GM21528 (cell line): ENCODE results near the gene DEK.

Experiments
- ATAC-seq: cut with Tn5 transposase; IDR thresholded peaks from one replicate; pipeline ENCODE4 v1.9.1; 2021; ENCODE audit warnings: mild to moderate bottlenecking, moderate library complexity; ENCODE audit not compliant: unreplicated experiment, low FRiP score

Gene DEK

GRCh38 chr6:18266523-18266912, 2.2 kb upstream of the DEK start:
- no peak for ATAC-seq

GRCh38 chr6:18265787-18266522, 1.6 kb upstream of the DEK start:
- ATAC-seq: no peak

DNA sequence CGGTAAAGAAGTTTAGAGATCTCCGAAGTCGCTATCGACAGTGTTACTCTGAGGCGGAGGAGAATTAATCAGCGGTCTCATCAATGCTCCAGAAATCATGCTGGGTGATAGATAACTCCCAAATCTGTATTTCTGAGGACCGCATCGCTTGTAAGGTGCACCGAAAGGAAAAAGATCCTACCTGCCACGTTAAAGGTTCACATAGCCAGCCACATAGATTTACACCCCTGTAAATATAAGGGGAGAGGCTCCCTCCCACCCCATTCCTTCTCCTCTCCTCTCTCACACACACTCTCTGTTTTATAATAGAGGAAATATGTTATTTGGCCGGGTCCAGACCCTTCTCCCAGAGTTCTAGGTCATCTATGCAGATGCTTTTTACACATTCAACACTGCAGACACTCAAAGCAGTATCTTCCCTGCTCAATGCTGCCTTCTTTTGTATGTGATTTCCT, 620 bp upstream of the DEK start:
- ATAC-seq: no peak

DNA sequence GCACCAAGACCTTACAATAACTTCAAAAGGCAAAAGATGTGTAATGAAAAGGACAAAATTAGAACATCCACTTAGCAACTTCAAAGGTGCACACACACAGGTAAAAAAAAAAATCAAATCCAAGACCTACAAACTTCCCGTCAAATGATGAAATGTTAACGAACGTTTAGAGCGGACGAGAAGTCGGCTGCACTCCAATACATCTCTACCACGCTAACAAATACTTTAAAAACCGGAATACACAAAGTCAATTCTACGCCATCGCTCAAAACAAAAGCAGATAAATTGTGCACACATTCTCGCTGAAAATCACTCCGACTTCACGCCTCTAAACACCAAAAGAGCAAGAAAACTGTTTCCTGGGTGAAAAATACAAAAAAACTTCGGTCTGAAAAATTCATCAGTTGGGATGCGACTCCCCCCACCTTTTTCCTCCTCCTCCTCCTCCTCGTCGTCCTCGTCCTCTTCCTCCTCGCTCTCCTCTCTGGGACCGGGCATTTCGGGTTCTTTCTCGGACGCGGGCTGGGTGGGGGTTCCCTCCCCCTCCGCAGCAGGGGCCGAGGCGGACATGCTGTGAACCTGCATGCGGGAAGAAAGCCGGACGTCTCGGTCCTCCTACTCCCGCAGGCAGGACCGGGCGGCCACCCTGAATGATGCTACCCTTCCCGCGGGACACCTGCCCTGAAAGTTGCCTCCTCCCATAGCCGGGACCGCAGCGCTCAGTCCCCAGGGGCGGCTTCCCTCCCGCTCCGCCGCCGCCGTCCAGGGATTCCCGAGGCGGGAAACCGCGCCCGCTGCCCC, 712 bp downstream of the DEK start:
- peak; percentile 7 for ATAC-seq

GRCh38 chr6:18262702-18263417, 1.5 kb downstream of the DEK start:
- ATAC-seq: peak; percentile 61

GRCh38 chr6:18261877-18262276, 2.5 kb downstream of the DEK start:
- ATAC-seq: no peak

- peak; percentile 43 for ATAC-seq
Observed at GRCh38 chr6:18260448-18261106, 3.8 kb downstream of the DEK start.

DNA sequence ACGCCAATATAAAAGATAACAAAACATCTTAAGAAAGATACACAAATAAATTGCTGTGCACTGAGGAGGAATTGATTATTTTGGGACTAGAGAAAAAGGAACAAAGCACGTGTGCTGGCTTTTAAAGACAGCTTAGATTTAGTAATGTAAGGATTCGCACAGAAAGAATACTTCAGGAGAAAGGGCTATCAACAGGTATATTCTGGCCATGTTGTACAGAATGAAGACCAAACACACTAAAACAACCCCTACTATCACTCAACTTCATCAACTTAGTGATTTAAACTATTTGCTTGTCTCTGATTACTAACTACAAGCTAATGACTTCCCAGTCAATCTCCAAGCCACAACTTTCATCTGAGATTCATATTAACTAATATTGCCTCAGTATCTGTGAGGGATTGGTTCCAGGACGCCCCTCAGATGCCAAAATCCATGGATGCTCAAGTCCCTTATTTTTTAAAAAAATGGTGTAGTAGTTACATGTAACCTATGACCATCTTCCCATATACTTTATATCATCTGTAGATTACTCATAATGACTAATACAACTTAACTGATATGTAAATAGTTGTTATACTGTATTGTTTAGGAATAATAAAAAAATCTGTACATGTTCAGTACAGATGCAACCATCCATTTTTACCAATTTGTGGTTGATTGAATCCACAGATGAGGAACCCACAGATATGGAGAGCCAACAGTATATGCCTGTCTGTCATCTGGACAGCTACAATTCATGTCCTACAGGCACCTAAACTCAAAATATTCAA, 4.5 kb downstream of the DEK start:
- ATAC-seq: no peak

DNA sequence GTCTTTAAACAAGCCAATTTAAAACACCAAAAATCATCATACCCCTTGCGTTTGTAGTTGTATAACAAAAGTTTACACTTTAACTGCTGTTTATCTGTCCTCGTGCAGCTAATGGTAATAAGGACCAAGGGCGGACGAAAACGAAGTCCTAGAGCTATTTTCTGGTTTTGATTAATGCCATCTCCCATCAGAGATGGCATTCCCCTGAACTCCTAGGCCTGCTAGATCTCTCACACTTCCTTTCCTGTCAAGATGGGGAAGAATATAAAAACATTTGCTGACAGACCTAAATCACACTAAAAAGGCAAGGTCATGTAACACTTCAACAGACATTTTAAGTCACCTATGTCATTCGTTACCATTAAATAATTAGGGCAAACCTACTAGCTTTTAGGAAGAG, 9.5 kb downstream of the DEK start:
- no peak for ATAC-seq

DNA sequence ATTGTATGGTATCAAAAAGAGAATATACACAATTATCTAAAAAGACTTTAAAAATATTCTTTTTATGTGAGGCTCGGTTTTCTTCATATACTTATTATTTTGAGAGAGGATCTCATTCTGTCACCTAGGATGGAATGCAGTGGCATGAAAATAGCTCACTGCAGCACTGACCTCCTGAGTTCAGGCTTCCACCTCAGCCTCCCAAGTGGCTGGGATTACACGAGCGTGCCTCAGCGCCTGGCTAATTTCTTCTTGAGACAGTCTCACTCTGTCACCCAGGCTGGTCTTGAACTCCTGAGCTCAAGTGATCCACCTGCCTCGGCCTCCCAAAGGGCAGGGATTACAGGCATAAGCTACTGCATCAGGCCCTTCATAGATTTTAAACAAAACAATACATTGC, 10.7 kb downstream of the DEK start:
- no peak for ATAC-seq

- ATAC-seq: no peak
Observed at GRCh38 chr6:18249271-18249670, 15.1 kb downstream of the DEK start.

DNA sequence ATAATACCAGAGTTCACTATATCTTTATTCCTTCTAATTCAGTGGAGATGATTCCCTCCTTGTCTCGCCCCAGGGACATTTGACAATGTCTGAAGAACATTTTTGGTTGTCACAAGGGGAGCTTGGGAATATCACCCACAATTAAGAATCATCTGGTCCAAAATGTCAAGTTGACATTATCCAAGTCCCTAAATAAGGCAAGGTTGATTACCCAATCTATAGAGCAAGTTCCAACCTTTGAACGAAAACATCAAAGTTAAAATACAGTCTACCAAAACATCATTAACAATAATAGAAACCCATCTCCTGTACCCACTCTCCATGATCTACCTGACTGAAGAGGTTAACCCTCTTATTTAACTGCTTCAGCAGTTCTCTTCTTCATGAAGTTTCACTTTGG, 15.6 kb downstream of the DEK start:
- ATAC-seq: no peak

DNA sequence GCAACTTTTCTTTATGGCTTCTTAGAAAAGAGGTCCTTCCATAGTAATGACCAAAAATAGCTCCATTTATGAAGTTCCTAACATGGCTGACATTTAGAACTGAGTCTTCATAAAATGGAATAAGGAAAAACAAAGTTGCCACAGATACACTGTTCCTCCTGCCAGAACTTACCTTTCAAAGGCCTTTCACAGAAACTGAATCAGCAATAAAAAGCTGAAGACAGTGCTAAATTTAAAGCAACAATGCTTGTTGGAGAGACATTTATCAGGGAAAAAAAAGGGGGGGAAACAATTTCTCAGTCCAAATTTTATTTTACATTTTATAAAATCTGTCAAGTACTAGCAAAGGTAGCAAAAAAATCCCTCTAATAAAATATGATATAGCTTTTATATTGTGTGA, 17.3 kb downstream of the DEK start:
- ATAC-seq: no peak

DNA sequence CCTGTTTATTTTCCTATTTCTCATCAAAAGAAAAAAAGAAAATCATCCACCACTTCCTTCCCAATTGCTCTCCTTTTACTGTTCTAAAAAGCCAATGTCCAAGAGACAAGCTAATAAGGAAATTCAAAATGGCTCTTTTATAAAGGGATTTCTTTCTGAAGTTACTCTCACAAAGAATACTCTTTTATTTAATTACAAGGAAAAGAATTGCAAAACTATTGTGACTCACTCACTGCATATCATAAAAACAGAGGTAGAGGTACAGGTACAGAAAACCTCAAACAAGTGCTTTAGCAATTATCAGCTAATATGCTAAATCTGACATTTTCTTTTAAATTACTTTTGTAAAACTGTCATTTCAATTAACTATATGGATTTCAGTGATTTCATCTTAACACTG, 18.1 kb downstream of the DEK start:
- ATAC-seq: no peak

- ATAC-seq: no peak
Observed at GRCh38 chr6:18245642-18246041, 18.7 kb downstream of the DEK start.

- ATAC-seq: no peak
Observed at GRCh38 chr6:18245079-18245478, 19.3 kb downstream of the DEK start.

- no peak for ATAC-seq
Observed at GRCh38 chr6:18244251-18244650, 20.1 kb downstream of the DEK start.

DNA sequence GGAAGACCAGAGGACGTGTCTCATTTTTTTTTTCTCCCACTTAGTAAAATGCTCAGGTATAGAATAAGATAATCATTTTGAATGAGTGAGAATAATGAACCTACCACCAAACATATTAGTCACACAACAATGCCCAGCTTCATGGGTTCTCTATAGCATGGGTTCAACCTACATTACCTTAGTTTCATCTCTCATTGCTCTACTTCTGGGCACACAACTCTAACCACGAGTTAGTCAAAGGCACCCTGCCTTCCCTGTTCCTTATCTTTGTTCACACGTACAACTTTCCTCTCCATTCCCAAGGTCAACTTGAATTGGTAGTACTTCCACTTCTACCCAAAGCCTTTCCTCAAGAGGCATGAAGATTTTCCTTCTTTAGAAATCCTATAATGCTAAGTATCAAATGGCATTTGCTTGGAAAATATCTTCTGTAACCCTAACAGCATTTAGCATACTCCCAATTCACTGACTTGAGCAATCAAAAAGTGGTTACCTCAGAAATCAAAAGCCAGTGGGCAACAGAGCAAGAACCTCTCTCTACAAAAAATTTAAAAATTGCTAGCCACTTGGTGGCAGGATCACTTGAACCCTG, 20.9 kb downstream of the DEK start:
- ATAC-seq: no peak

DNA sequence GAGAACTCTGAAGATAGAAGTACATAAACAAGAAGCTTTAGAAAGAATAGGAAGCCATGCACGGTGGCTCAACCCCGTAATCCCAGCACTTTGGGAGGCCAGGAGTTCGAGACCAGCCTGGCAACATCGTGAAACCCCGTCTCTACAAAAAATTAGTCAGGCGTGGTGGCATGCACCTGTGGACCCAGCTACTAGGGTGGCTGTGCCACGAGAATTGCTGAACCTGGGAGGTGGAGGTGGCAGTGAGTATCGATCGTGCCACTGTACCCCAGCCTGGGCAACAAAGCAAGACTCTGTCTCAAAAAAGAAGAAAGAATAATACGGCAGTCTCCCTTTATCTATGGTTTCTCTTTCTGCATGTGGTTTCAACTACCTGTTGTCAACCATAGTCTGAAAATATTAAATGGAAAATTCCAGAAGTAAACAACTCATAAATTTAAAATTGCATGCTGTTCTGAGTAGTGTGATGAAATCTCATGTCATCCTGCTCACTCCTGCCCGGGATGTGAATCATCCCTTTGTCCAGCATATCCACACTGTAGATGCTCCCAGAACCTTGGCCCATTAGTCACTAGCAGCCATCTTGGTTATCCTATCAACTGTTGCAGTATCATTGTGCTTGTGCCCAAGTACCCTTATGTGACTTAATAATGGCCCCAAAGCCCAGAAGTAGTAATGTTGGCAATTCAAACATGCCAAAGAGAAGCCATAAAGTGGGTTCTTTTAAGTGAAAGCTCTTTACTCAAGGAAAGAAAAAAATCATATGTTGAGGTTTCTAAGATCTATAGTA, 22.1 kb downstream of the DEK start:
- no peak for ATAC-seq
